EH (cell line): Measurements from ENCODE around the gene TSPEAR.
"Not testable (repeated sequence)": the region's sequence is repeated elsewhere in the genome, so short reads cannot be mapped to it uniquely, and the experiment has no call there.

Experiments
- DNase-seq: peaks from one replicate; pipeline ENCODE4 v3.0.0-alpha.2; 2015; ENCODE audit warnings: low read depth

Gene TSPEAR

GRCh38 chr21:44650973-44651675 lies 60.2 kb downstream of the TSPEAR start:
- DNase-seq, result no peak

GRCh38 chr21:44650265-44650972 lies 61.0 kb downstream of the TSPEAR start:
- no peak for DNase-seq

- DNase-seq, result no peak
These were observed 61.8 kb downstream of the TSPEAR start for GRCh38 chr21:44649521-44650100.

- no peak for DNase-seq
These were observed 62.6 kb downstream of the TSPEAR start for GRCh38 chr21:44648557-44649311.

- no peak for DNase-seq
These were observed 64.2 kb downstream of the TSPEAR start for GRCh38 chr21:44647222-44647552.

- not testable (repeated sequence) for DNase-seq
These were observed 64.8 kb downstream of the TSPEAR start, which contains the start of gene KRTAP10-11 for GRCh38 chr21:44646366-44647221. TSS of gene KRTAP10-11 (plus strand) at chr21:44646414. CDS start at chr21:44646459, 45 bp downstream.

GRCh38 chr21:44644878-44645277 lies 66.5 kb downstream of the TSPEAR start:
- no peak for DNase-seq

- no peak for DNase-seq
These were observed 67.5 kb downstream of the TSPEAR start for GRCh38 chr21:44643741-44644310.

- no peak for DNase-seq
These were observed 70.6 kb downstream of the TSPEAR start for GRCh38 chr21:44640761-44641160.

GRCh38 chr21:44639331-44639655 lies 72.1 kb downstream of the TSPEAR start:
- DNase-seq, result no peak

GRCh38 chr21:44638506-44639330 lies 72.7 kb downstream of the TSPEAR start:
- not testable (repeated sequence) for DNase-seq

- DNase-seq, result not testable (repeated sequence)
These were observed 73.5 kb downstream of the TSPEAR start for GRCh38 chr21:44637851-44638348.

- DNase-seq, result no peak
These were observed 74.1 kb downstream of the TSPEAR start, which contains the start of gene KRTAP10-10 for GRCh38 chr21:44637018-44637850. TSS of gene KRTAP10-10 (plus strand) at chr21:44637356. CDS start at chr21:44637418, 62 bp downstream.

- DNase-seq, result no peak
These were observed 75.0 kb downstream of the TSPEAR start for GRCh38 chr21:44636209-44637017.

- no peak for DNase-seq
These were observed 79.3 kb downstream of the TSPEAR start for GRCh38 chr21:44632067-44632466.

- DNase-seq, result no peak
These were observed 80.9 kb downstream of the TSPEAR start for GRCh38 chr21:44630440-44630839.

GRCh38 chr21:44628707-44629391 lies 82.5 kb downstream of the TSPEAR start:
- DNase-seq, result no peak

- not testable (repeated sequence) for DNase-seq
These were observed 83.5 kb downstream of the TSPEAR start for GRCh38 chr21:44627831-44628233.
